ENCODE results near the gene ASB15. TPM values are rescaled to one million over a fixed set of nuclear protein-coding genes. Genes with fewer than 3 reads are reported as not detected.

Gene ASB15
- total RNA-seq, 4 donors from 2014 or later, result not detected

Other genes with a start within 250 kb of the ASB15 start
- gene IQUB, start 67.2 kb upstream of the ASB15 start, total RNA-seq, result 1 to 10 TPM in 2 of 4 donors, under 1 TPM in 1, not detected in 1; 0.32 to 1.6 (median 1.4) TPM
- 10 to 100 TPM; 24.6 to 42.2 (median 31.1) TPM for gene NDUFA5, start 44.0 kb upstream of the ASB15 start, total RNA-seq
- not detected for gene LMOD2, start 54.0 kb downstream of the ASB15 start, total RNA-seq
- 10 to 100 TPM; 23.8 to 30.9 (median 27.6) TPM for gene WASL, start 147.2 kb downstream of the ASB15 start, total RNA-seq
- not detected for gene HYAL4, start 243.3 kb downstream of the ASB15 start, total RNA-seq